ENCODE data around the gene DPM2. TPM values are rescaled to one million over a fixed set of nuclear protein-coding genes. Genes with fewer than 3 reads are reported as not detected.
A peak's percentile ranks its signal among the peaks of the same experiment; 100 is the strongest.

DPM2 gene
- total RNA-seq, 1 experiment from 2014 or later: 128 TPM

- DNase-seq (ENCODE audit: low read depth): no peak
These were observed 21.1 kb upstream of the DPM2 start for GRCh38 chr9:127958728-127959127.

GRCh38 chr9:127955294-127956015 is 17.8 kb upstream of the DPM2 start:
- DNase-seq (ENCODE audit: low read depth): peak; percentile 73

GRCh38 chr9:127954831-127955293 is 17.2 kb upstream of the DPM2 start:
- no peak for DNase-seq (ENCODE audit: low read depth)

DNA sequence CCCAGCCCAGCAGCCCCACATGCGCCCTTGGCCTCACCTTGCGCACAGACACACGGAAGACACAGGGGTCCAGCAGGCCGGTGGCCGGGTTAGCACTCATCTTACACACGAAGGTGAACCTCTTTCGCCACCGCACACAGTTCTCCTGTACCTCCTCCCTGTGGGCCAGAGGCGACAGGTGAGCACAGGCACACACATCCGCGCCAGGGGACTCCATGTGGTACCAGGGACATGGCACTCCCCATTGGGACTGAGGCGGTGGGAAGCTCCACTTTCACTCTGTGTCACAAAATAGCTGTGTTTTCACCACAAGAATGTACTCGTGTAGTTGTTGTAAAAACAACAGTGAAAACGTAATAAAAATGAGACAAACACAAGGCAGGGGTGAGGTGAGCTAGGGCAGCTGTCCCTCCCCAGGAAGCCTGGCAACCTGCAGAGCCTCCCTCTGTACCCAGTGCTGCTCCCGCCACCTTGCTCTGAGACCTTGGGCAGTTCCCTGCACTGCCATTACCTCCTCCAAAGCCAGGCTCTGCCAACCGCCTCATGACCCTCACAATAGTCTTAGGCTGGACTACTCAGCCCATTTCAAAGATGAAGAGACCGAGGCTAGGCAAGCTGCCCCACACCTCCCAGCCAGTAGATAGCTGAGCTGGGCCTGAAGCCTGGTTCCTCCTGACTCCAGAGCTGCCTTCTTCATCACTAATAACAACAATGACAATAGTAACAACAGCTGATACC is 16.3 kb upstream of the DPM2 start:
- no peak for DNase-seq (ENCODE audit: low read depth)

GRCh38 chr9:127953154-127953553 is 15.5 kb upstream of the DPM2 start:
- no peak for DNase-seq (ENCODE audit: low read depth)

DNA sequence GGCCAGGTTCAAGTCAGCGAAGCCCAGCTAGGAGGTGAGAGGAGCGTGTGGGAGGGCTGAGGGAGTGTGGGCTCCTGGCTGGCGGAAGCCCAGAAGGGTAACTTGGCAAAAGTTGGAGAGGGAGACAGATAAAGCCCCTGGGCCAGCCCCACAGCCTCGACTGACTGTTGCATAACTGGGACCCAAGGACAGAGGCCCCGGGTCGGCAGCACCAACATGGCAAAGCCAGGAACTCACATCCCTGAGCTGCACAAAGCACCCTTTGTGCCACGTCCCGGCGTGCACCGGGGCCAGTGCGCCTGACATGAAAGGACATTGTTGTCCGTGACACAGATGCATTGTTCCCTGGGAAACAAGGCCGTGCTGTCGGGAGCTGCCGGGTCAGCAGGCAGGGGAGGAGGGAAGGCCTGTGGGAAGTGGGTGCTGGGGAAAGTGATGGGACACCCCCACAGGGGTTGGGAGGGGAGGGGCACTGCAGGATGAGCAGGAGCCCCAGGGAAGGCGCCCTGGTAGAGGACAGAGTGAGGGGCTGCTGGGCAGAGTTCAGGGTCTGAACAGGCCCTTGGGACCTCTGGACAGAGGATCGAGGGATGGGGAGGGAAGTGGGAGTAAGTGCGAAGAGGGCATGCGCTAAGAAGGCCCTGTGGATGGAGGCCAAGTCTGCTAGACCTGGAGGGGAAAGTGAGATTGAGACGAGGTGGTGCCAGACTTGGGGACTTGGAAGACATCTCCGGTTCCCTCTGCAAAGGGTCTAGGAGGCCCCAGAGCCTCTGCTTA is 13.0 kb upstream of the DPM2 start:
- DNase-seq (ENCODE audit: low read depth): no peak

- no peak for DNase-seq (ENCODE audit: low read depth)
These were observed 12.3 kb upstream of the DPM2 start for GRCh38 chr9:127949827-127950512.

DNA sequence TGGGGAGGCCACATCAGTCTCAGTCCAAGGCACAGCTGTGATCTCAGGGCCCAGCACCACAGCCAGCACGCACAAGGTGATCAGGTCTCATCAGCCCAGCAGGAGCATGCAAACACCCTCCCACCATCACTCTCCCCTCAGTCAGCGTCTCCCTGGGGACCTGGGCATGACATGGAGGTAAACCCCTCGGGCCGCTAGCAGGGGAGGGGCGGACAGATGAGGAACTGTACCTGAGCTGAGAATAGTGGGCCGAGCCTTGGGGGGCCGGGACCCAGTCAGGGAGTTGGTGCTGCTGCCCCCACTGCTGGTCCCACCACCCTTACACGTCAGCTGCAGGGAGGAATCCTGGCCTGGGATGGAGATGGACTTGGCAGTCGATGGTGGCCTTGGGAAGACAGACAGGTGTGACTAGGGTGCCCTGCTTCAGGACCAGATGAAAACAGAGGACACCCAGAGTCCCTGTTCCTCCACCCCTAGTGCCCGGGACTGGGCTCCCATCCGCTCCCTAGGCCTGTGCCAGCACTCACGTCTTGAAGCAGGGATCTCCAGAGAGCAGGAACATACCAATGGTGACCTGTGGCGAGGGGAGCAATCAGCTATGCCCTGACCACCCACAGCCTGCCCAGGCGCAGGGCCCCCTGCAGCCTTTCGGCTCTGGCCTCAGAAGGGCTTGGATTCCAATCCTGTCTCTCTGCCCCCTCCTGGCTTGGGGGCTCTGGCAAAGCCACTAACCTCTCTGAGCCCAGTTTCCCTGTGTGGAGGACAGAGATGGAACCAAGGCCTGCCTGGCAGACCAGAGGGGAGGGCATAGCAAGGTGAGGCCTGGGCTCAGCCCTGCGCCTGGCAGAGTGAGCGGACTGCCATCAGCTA is 10.4 kb upstream of the DPM2 start:
- no peak for DNase-seq (ENCODE audit: low read depth)

DNA sequence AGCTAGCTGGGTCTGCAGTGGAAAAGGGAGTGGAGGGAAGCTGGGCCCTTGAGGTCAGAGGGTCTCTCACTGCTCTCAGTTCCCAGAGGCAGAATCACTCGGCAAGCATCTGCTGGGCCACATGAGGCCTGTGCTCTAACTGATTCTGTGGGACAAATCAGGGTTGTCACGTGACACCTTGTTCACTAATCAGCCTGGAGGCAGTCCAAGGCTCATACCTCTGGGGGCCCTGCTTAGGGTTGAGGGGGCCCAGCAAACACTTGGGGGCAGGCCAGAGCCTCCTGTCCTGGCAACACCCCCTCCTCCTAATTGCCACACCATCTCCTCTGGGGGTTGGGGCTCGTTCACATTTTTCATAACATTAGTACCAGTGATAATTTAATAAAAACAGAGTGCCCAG is 9.1 kb upstream of the DPM2 start:
- no peak for DNase-seq (ENCODE audit: low read depth)

GRCh38 chr9:127945942-127946341 is 8.3 kb upstream of the DPM2 start:
- no peak for DNase-seq (ENCODE audit: low read depth)

DNA sequence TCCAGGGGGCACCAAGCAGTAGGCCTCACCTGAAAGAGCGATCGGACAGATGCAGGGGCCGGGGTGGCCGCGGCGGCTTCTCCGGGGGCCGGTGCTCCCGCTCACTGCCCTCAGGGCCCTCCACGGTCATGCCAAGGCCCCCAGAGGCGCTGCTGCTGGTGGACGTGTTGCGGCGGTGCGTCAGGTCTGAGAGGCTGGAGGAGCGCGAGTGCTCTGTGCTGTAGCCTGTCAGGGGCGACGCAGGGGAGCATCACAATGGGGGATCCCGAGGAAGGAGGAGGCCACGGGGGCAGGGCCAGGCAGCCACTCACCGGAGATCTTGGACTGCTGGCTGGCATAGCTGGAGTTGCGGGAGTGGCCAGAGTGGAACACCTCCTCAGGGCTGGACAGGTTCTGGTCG is 7.7 kb upstream of the DPM2 start:
- no peak for DNase-seq (ENCODE audit: low read depth)

DNA sequence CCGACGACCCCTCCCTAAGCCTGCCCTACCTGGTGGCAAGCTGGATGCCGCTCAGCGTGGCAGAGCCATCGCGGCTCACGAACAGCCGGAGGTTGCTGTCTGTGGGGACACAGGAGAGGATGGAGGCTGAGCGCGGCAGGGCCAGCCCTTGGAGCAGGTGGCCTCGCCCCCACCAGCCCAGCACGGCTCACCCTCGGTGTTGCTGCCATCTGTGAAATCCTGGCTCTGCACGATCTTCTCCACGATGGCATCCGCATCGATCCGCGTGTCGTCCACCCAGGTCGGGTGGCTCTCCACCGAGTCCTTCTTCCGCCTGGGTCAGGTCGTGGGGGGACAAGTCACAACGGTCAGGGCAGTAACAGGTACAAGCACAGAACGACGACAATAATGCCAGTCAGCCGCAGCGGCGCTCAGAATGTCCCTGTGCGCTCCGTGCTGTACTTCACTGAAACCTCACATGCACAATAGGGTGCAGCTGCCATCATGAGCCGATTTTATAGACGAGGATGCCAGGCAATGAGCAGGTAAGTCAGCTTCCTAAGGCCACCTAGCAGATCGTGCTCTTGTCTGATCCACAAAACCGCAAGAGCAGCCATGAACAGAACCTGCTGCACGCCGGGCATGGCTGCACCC is 7.0 kb upstream of the DPM2 start:
- no peak for DNase-seq (ENCODE audit: low read depth)

DNA sequence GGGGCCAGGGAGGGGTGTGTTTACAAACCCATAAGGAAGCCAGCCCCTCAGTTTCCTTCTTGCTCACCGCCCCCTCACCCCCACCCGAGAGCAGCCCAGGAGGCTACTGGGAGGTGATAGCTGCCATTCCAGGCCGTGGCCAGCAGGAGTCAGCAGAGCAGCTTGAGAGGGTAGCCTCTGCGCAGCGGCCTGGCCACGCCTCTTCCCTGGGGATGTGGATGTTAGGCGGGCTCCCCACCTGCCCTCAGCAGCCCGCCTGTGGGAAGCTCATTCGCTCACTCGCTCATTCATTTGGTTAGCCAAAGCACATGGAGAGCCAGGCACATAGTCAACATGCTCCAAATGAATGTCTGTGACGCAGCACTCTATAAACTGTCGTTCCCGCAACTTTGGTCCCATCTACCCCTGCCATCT is 6.1 kb upstream of the DPM2 start:
- peak; percentile 64 for DNase-seq (ENCODE audit: low read depth)

DNA sequence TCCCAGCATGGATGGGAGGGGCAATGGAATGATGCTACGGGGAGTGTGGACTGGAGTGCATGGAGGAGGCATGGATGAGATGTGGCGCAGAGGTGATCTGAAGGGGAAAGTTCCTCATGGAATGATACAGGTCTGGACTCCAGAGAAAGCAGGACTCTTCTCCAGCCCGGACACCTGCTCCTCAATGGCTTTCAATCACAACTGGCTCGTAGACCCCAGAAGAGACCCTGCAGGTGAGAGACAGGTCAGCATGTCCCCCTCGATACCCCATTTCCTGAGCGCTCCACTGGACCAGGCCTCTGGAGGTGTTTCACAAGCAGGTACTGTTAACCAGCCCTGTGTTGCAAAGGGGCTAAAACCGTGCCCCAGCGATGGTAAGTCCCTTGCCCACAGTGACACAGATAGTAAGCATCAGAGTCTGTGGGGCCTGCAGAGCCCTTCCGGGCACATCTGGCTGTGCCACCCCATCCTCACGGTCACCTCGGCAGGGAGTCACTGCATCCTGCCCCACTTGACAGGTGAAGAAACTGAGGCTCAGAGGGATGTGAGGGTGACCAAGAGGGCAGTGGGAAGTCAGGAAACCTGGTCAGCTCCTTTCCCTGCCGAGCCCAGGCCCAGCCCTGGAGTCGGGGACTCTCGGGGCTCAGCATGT is 5.5 kb upstream of the DPM2 start:
- no peak for DNase-seq (ENCODE audit: low read depth)

GRCh38 chr9:127942216-127943010 is 4.8 kb upstream of the DPM2 start:
- peak; percentile 35 for DNase-seq (ENCODE audit: low read depth)

DNA sequence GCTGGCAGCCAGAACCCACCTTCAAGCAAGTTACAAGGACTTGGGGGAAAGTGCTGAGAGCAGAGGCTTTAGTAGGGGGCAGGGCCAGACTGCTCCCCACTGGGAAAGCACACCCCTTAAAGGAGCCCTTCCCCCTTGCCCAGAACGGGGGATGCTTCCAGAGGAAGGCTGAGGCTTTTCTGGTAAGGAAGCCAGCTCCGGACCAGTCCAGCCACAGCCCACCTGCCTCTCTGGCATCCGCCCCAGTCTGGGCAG is 4.2 kb upstream of the DPM2 start:
- DNase-seq (ENCODE audit: low read depth): no peak

DNA sequence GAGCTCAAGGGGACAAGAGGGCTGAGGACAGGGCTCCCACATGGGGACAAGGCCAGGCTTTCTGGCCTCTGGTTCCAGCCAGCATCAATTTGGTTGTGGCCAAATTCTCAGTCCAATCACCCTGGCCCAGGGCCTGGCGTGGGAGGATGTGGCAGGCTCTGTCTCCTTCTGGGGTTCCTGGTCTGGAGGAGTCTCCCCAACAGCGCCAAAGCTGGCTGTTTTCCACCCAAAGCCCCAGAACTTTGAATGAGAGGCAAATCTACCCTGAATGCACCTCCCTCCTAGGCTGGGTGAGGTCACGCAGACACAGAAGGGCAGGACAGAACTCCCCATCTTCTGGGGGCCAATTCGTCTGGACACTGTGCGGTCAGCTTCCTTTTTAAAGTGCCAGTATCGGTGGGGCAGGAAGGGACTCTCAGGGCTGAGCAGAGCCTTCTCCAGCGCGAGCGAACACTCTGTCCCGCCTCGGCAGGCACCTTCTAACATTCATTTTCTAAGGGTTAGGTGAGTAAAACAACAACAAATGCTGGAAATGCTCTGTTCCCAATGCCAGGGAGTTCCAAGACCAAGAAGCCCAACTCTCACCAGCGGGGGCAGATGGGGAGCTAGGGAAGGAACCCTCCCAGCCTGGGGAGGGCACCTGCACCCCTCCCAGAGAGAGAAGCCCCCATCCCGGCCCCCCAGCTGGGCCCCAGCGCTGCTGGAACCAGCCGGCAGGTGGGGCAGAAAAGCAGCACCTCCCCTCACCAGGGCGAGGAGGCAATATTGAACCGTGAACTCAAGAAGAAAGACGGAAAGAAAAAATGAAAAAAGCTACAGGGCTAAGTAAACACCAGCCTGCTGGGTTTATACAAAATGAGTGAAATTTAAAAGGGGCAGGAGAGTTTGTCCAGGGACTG is 3.7 kb upstream of the DPM2 start:
- no peak for DNase-seq (ENCODE audit: low read depth)

- DNase-seq (ENCODE audit: low read depth): no peak
These were observed 2.9 kb upstream of the DPM2 start for GRCh38 chr9:127940593-127940992.

All from HT1080 (cell line).